HG03457 (cell line): Measurements from ENCODE around the gene EPC1.
A peak's percentile ranks its signal among the peaks of the same experiment; 100 is the strongest.
"Not testable (repeated sequence)": the region's sequence is repeated elsewhere in the genome, so short reads cannot be mapped to it uniquely, and the experiment has no call there.

Experiments
- ATAC-seq: cut with Tn5 transposase; IDR thresholded peaks from one replicate; pipeline ENCODE4 v1.9.1; 2021; ENCODE audit warnings: moderate number of reproducible peaks; ENCODE audit not compliant: unreplicated experiment

EPC1 gene

DNA sequence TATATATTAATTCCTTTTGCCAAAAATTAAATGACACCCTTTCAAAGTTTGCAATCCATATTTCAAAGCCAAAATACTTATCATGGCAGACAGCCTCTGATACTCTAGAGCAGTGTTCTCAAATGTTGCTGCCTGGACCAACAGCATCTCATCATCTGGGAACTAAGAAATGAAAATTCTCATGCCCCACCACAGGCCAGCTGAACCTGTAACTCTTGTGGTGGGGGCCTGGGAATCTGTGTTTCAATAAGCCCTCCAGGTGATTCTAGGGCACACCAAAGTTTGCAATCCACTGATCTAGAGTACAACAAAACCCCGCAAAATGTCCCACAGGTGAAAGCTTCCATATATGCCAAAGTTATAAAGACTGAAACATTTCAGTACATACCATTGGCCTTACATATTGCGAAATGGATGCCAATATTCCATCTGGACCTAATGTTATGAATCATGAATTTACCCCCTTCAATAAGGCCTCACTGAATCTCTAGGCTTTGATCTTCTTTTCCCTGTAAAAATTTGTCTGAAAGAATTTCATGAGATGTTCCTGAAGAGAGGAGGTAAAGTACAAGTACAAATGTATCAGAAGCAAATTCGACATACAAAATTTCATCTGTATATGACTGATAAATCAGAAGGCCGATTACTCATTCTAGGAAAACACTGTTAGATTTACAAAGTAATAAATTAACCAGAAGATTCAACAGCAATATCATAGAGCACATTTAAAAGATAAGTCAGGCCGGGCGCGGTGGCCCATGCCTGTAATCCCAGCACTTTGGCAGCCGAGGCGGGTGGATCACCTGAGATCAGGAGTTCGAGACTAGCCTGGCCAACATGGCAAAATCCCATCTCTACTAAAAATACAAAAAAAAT lies 25.3 kb upstream of the EPC1 start:
- ATAC-seq = no peak

DNA sequence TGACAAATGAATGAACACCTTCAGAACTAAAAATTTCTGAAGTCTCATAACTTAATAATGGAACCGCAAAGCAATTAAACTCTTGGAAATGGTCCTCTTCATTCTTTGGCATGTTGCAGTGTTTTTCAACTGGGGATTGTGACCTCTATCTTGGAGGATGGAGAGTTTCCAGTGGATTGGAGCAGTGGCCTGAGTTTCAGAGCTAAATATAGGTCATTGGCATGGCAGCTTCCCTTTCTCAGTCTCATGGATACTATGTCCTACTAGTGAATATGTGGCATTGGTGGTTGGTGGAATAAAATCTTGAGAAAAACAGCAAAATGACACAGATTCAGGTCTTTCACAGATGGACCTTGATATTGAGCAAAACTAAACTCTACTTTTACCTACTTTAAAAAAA lies 24.1 kb upstream of the EPC1 start:
- ATAC-seq = no peak

DNA sequence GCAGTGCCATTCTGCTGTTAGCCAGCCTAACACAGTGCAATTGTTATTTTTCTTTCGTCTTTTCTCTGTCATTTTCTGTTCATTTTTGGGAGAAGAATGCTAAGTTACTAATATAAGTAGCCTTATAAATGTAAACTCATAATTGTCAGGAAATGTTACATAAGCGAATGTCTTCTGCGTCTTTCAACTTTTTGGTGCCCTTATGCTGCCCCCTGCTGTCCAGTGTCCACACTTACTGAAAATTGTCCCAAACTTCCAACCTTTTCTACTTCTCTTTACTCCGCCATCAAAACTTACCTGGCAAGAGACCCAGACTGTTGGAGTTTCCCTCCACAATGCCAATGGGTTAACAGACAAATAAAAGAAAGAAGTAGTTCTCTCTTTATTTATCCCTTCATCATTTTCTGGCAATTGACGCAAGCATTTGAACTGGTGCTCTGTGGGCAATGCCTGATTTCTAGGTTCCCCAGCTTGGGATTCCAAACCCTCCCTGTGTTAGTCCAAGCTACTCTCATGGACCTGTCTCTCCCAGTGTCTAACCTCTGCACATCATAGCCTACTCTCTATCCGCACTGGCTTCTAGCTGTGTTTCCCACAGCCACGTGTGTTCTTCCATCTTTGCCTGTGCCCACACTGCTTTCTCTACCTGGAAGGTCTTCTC lies 21.0 kb upstream of the EPC1 start:
- no peak for ATAC-seq

DNA sequence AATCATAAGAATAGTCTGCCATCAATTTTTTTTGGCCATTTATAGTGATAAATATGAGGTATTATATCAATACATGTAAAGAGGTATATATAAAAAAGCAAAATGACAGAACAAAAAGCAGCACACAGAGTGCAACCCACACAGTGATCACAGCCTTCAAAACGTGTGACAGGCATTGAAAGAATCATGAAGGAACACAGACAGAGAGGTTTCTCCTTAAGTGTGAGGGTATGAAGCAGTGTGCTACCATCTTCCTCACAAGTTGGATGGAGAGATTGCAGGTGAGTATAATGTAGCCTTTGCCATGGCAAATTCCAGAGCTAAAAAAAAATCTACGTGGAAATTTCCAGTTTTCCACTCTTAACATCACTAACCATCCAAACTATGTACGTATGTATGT lies 19.6 kb upstream of the EPC1 start:
- no peak for ATAC-seq

DNA sequence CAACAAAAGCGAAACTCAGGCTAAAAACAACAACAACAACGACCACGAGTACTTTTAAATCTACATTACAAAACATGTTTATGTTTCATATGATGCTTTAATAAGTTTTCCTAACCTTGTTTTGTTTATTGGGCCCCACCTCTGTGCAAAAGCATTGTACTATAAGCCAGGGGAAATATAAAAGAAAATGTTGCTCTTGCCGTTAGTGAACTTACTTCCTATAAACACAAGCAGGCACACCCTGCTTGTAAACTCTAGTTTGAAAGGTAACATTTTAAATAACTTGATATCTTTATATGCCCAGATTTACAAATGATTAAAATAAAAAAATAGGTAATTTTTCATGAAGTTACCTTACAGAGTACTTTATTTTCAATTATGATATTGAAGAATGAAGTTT lies 19.2 kb upstream of the EPC1 start:
- ATAC-seq = no peak

DNA sequence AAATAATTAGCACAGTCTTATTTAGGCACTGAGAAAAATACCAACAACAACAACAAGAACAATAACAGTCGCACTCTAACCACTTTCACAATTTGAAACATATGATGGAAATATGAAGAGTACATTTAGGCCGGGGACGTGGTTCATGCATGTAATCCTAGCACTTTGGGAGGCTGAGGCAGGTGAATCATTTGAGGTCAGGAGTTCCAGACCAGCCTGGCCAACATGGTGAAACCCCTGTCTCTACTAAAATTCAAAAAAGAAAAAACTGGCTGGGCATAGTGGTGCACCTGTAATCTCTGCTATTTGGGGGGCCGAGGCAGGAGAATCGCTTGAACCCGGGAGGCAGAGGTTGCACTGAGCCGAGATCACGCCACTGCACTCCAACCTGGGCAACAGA lies 18.4 kb upstream of the EPC1 start:
- ATAC-seq = not testable (repeated sequence)

DNA sequence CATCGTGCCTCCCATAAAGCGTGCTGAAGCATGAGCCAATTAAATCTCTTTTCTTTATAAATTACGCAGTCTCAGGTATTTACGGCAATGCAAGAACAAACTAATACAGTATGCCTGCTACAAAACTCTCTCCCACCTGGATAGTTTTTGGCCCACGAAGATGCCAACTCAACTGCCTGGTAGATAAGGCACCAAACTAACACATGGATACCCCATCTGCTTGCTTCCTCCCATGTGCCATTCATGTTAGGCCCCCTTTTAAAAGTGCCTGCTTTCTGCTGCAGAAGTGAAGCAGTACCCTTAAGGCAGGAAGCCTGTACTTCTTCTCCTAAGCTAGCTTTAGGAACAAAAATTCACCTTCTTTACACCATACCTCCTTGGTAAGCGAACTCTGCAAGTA lies 15.6 kb upstream of the EPC1 start:
- ATAC-seq = no peak

DNA sequence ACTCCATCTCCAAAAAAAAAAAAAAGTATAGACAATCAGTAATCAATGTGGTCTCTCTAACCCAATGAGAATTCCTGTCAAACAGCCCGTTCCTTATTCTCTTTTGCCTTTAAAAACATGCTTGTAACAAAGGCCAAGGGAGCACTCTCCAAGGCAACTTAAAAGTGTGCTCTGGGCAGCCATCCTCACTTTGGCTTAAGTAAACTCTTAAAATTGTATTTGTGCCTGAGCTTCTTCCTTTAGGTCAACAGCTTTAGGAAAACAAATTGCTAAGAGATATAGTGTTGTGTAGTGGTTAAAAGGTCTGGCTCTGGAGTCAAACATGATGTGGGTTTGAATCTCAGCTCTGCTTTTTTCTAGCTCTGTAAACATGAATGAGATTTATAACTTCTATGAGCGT lies 13.9 kb upstream of the EPC1 start:
- no peak for ATAC-seq

DNA sequence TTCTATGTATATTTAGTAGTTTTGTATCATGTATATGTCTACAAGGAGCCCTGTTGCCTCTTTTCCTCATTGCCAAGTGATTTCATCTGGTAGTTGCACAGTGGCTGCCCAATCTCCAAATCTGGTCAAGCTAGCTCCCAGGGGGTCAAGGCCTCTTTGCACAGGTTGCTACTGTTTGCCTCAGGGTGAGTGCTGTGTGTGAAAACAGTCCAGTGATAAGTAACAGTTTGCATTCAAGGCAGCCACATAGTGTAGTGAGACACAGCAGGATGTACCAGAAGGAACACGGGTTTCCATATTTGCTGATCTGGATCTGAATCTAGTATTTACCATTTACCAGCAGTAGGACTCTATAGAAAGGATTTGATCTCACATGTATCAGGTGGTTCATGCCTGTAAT lies 13.3 kb upstream of the EPC1 start:
- no peak for ATAC-seq

DNA sequence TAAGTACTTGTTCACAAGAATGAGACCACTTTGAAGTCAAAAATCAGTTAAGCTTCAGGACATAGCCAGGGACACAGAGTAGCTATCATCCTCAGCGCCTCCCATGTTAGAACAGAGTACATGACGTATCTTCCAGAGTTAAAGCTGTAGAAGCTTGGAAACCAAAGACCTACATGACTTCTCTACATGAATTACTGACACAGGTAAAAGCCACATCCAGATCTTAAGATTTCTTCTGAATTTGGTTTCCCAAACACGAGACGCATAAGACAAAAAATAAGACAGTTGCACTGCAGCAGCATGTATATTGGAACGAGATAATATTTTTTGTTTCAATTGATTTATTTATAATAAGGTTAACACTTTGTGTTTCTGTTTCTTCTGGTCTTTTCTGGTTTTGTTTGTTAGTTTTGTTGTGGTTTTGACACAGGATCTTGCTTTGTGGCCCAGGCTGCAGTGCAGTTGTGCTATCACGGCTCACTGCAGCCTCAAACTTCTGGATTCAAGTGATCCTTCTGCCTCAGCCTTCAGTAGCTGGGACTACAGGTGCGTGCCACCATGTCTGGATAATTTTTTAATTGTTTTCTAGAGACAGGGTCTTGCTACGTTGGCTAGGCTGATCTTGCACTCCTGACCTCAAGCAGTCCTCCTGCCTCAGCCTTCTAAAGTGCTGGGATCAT lies 10.2 kb upstream of the EPC1 start:
- ATAC-seq = no peak

DNA sequence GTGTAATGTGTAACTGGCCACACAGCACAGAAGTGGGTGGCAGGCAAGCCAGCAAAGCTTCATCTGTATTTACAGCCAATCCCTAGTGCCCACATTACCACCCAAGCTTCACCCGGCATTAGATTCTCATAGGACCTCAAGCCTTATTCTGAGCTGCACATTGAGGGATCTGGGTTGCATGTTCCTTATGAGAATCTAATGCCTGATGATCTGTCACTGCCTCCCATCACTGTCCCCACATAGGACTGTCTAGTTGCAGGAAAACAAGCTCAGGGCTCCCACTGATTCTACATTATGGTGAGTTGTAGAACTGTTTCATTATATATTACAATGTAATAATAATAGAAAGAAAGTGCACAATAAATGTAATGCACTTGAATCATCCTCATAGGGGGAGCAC lies 7.7 kb upstream of the EPC1 start:
- ATAC-seq = not testable (repeated sequence)

DNA sequence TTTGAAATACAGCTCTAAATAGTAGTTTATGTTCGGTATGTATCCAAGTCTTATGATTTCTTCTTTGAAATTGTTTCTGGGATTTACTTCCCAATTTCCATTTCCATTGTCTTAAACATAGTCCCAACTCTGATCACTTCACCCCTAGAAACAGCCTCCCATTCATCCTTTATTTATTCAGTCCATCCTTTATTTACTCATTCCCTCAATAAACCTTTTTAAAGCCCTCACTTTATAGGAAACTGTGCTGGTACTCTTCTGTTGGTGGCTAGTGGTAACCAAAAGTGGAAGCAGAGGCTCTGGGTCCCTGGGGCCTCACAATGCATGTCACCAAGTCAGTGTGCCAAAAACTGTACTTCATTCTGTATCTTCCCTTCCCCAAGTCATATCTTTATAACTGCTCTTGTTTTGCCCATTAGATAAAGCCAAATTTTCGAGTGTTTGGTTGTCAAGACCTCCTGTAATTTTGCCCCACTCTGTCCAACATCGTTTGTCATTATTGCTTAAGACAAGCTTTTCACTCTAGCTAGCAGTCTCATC lies 3.9 kb upstream of the EPC1 start:
- ATAC-seq = no peak

DNA sequence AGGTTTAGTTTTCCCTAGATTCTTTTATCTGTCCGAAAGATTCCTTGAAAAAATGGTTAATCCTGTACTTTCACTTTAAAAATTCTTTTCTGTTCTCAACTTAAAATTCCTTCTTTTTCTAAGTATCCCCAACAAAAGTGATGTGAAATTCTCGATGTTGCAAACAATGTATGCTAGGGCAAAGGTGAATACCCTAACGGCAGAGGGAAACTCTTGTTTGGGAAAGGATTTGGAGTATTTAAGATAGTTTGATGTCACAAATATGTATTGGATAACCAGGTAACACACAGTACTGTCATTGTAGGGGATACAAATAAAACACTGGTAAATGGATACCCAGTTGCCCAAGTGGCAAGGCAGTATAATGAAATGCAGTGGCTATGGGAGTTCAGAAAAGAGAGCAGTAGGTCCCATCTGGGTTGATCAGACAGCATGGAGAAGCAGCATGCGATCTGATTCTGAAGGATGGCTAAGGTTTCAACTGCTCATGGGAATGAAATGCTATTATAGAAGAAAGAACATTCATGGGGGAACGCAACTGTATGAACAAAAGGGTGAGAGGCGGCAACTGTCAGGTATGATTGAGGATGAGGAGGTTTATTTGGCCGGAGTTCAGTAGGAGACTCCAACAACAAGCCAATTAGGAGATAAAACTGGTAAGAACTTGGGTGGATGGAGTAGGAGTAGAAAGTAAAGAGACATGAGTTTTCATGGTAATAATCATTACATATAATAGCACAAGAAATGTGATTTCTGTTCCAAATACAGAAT lies 3.2 kb upstream of the EPC1 start:
- ATAC-seq = no peak

DNA sequence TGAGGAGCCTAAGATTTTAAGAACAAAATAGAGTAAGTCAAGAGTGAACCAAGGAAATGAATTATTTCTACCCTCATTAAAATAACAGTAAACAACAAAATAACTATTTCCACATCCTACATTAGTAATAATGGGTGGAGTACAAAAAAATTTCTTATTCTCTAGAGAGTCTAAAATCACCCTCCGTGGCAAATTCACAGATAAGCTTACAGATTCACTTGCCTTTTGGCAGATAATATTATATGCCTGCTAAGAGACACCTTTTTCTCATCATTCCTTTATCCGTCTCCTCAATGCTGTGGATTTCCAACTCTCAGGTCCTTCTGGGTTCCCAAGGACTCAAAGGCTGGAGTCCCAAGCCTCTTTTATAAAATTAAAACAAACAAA lies 2.2 kb upstream of the EPC1 start:
- no peak for ATAC-seq

DNA sequence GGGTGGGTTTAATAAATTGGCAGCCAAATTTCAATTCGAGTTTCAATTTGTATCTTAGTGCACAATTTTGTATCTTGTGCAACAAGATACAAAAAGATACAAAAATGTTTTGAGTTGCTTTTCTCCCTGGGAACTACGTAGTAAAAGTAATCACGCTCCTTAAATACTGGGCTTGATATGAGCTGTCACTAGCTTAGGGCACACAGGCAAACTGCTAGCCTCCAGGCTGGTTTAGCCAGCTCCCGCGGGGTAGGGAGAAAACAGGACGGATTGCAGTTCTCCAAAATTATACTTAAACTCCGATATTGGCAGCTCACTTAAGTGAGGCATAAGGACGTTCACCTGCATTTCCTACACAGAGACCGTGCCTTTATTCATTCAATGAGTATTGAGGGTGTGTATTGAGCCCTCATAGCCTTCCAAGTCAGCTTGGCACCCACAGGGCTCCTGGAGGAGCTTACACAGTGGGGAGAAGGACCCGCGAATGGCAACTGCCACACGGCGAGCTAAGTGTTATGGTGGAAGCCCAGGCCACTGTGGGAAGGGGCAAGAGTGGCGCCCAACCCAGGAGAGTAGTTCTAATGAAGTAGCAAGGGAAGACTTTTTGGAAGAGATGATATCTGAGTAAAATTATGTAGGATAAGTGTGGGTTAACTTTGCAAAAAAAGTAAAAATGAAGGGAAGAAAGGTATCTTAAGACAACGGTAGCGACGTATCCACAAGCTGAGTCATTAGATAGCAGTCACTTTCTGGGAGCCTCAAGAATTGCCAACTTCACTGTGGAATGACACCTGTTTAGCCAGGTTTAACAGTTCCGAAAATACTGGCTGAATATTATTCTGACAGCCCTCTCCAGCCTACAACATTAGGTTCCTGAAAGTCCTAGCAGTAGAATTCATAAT lies 1.6 kb upstream of the EPC1 start:
- no peak for ATAC-seq

DNA sequence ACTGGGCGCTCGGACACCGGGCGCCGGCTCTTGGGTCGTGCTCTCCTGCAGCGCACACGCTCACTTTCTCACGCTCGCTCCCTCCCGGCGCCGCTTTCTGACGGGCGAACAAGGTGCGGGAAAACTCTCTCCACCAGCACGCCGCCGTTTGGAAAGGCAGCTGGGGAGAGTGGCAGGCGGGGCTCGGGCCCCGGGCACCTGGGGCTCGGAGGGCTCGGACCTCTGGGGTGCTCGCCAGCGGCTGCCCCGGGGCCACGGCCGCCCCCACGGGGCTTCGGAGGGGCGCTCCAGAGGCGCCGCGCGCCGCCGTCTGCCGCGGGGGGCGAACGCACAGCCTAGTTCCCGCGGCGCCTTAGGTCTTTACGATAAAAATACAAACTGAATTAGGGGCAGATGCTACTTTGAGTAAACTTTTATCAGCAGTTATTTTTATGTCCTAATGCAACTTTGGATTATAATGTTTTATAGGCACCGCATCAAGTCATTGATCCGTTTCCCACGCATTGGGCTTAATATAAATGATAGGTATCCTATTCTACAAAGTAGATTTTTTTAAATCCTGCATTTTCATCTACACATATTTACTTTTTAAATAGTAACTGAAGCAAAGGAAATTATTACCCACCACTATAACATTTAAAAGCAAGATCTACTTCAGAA lies 535 bp upstream of the EPC1 start:
- peak; percentile 13 for ATAC-seq

DNA sequence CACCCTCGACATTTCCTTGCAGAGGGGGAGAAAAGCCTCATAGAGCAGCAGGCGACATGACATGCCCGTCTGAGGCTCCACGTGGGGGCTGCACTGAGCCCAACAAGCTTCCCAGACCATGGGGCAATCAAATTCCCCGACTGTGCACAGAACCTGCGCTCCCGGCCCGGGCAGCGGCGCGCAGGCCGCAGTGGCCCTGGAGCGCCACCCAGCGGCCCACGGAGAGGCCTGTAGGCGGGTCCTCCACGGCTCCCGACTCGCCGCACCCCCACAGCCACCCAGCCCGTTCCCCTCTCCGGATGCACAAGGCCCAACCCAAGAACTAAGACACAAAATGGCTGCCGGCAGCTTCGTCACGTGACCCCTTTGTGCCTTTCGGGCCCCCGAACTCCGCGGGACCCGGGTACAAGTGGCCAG lies 816 bp downstream of the EPC1 start:
- peak; percentile 65 for ATAC-seq

DNA sequence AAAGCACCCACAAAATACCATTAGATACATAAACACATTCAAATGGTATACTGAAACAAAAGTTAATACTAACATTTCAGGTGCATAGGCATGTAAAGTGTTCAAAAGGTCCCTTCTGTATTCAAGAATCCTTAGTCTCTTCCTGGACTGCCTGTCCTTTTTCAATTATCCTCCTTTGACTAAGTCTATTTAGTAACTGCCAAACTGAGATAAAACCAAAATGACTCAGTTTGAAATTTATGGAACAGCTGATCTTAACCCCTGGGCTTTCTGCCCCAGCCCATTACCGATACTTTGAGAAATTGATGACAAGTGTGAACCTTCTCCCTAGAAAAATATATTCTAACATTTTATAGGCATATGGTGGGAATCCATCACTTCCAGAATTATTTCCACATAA lies 5.4 kb downstream of the EPC1 start:
- ATAC-seq = no peak

DNA sequence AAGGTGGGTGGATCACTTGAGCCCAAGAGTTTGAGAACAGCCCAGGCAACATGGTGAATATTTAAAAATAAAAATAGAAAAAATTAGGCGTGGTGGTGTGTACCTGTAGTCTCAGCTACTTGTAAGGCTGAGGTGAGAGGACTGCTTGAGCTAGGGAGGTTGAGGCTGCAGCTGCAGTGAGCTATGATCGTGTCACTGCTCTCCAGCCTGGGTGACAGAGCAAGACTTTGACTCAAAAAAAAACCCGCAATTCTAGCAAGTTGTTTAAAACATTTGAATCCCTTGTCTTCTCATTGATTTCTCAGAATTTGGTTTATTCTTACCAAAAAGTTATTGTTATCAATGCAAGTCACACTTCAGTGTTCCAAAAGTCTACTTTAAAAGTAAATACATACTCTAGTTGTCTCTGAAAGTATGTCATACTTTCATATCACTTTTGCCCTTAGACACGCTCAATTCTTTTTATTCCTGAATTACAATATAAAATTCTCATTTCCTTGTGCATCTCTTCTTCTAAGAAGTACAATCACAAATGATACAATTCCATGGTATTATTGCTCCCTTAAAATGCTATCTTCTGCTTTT lies 6.3 kb downstream of the EPC1 start:
- ATAC-seq = no peak
